Measurements from ENCODE around the gene COL16A1. TPM values are rescaled to one million over a fixed set of nuclear protein-coding genes. Genes with fewer than 3 reads are reported as not detected.

COL16A1 gene
- total and polyA plus RNA-seq, 2 of the 13 experiments (the other 11 are each of a cell fraction or from before 2014, with no cell fraction given): 4.3 to 12.2 TPM

DNA sequence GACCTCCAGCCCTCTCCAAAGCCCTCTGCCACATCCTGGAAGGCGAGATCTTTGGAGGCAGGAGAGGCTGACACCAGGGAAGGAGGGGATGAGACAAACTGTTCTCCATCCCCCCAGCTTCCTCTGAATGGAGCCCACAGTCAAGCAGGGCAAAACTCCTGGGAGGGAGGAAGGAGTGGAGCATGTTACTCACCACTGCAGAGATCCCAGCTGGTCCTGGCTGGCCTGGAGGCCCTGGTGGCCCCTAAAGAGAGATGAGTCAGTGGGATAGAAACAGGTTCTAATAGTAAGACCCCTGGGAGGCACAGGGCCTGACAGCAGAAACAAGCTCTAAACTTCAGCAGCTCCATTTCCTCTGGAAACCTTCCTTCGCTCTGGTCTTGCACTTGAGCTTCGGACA lies 45.1 kb downstream of the COL16A1 start:
- no peak for DNase-seq (ENCODE audit: low spot score)
- TF ChIP-seq CCDC6 (CRISPR knock-in tag; IDR thresholded peaks at IDR 0.05): no peak
- TF ChIP-seq FOSL1 (CRISPR knock-in tag; IDR thresholded peaks at IDR 0.05; ENCODE audit: borderline replicate concordance): no peak
- intact Hi-C loops (cut with micrococcal nuclease; ENCODE audit: unreplicated experiment): no loop called here
- Histone ChIP-seq H3K27ac (ENCODE audit: extremely low read length, insufficient read depth, low read length) (no peak overlapping the region), H3K4me1 (ENCODE audit: insufficient read depth, low read length) (no peaks in the 10 kb centered on the region), H3K9ac (ENCODE audit: insufficient read depth, low read depth, low read length) (no peak overlapping the region), H3K36me3 (replicated peaks in 1 of 2; ENCODE audit: control insufficient read depth in 1 of 2, insufficient read depth in 2 of 2, low read length in 2 of 2) (no peaks in the 10 kb centered on the region), H3K4me3 (replicated peaks in 1 of 3; ENCODE audit: insufficient read depth in 1 of 3, low read depth in 2 of 3, low read length in 3 of 3) (no peak overlapping the region), H4K20me1 (ENCODE audit: insufficient read depth, low read length) (no peaks in the 10 kb centered on the region), H3K79me2 (ENCODE audit: insufficient read depth, low read length) (no peaks in the 10 kb centered on the region), H3K4me2 (ENCODE audit: low read depth, low read length) (no peak overlapping the region), H3K27me3 (ENCODE audit: control insufficient read depth in 1 of 2, insufficient read depth in 2 of 2, low read length in 2 of 2) (no peaks in the 10 kb centered on the region), H2AFZ (ENCODE audit: low read length) (no peak overlapping the region), H3K9me3 (ENCODE audit: low read length) (no peaks in the 10 kb centered on the region)
- POLR2A ChIA-PET: interaction anchor here (1.2 kb wide), 1 partner anchor 14 kb away, joined by 3 read pairs; the partner anchor contains the start of gene PEF1
- no peak for FAIRE-seq
- CTCF ChIA-PET (ENCODE audit: low intra/inter-chr PET ratio, low total read pairs): no interaction called here
- in situ Hi-C loops (cut with HindIII; ENCODE audit: extremely low pct_ligation_motif_present, low pct_unique_long_range_greater_than_20kb): no loop called here
- BruUV-seq (replicated peaks): no TSS peak
- ATAC-seq: no peak
- 44% methylated on average over 1 of the region's 3 CpGs for WGBS (ENCODE audit: low lambda C conversion rate)

DNA sequence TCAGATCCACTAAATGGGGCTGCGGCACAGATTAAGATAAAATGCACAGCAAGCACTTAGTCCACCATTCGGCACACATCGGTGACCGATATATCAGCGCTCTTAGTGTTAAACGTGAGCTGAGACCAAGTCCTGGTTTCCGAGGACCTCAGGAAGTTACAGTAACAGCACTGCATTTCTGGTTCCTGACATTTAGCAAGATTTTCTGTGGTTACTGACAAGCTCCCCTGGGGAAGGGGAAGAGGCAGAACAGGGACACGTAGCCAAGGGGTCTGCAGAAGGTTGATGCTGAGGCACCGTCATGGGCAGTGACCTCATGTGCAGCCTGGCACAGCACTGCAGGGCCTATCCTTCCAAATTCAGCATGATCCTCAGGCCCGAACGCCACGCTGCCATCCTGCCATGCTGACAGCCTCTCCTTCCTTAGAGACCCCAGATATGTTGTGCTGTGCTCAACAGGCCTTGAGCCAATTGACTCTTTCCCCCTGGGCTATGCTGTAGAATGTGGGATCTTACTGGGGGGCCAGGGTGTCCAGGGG lies 45.8 kb downstream of the COL16A1 start:
- ATAC-seq: no peak
- 95% methylated on average over 9 of the region's 12 CpGs for WGBS (ENCODE audit: low lambda C conversion rate)
- DNase-seq (ENCODE audit: low spot score): no peak
- ChIA-PET POLR2A (interaction anchor here (1.2 kb wide), 1 partner anchor 13 kb away, joined by 3 read pairs; the partner anchor contains the start of gene PEF1), CTCF (ENCODE audit: low intra/inter-chr PET ratio, low total read pairs) (no interaction called here)
- no TSS peak for BruUV-seq (replicated peaks)
- no peaks in the 10 kb centered on the region for H3K9me3 ChIP-seq (ENCODE audit: low read length)
- no peaks in the 10 kb centered on the region for H3K79me2 ChIP-seq (ENCODE audit: insufficient read depth, low read length)
- no peak for TF ChIP-seq ZNF7 (CRISPR knock-in tag; IDR thresholded peaks at IDR 0.05)
- TF ChIP-seq, protein P1, sequence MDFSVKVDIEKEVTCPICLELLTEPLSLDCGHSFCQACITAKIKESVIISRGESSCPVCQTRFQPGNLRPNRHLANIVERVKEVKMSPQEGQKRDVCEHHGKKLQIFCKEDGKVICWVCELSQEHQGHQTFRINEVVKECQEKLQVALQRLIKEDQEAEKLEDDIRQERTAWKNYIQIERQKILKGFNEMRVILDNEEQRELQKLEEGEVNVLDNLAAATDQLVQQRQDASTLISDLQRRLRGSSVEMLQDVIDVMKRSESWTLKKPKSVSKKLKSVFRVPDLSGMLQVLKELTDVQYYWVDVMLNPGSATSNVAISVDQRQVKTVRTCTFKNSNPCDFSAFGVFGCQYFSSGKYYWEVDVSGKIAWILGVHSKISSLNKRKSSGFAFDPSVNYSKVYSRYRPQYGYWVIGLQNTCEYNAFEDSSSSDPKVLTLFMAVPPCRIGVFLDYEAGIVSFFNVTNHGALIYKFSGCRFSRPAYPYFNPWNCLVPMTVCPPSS (IDR thresholded peaks at IDR 0.05): no peak
- H3K4me2 ChIP-seq (ENCODE audit: low read depth, low read length): no peak overlapping the region
- no peak for FAIRE-seq
- no peaks in the 10 kb centered on the region for H3K36me3 ChIP-seq (replicated peaks in 1 of 2; ENCODE audit: control insufficient read depth in 1 of 2, insufficient read depth in 2 of 2, low read length in 2 of 2)
- H3K27me3 ChIP-seq (ENCODE audit: control insufficient read depth in 1 of 2, insufficient read depth in 2 of 2, low read length in 2 of 2): no peaks in the 10 kb centered on the region
- intact Hi-C loops (cut with micrococcal nuclease; ENCODE audit: unreplicated experiment): no loop called here
- H3K4me1 ChIP-seq (ENCODE audit: insufficient read depth, low read length): no peaks in the 10 kb centered on the region
- in situ Hi-C loops (cut with HindIII; ENCODE audit: extremely low pct_ligation_motif_present, low pct_unique_long_range_greater_than_20kb): no loop called here
- no peak overlapping the region for H2AFZ ChIP-seq (ENCODE audit: low read length)
- no peak overlapping the region for H3K27ac ChIP-seq (ENCODE audit: extremely low read length, insufficient read depth, low read length)
- no peak overlapping the region for H3K9ac ChIP-seq (ENCODE audit: insufficient read depth, low read depth, low read length)
- no peaks in the 10 kb centered on the region for H4K20me1 ChIP-seq (ENCODE audit: insufficient read depth, low read length)
- H3K4me3 ChIP-seq (replicated peaks in 1 of 3; ENCODE audit: insufficient read depth in 1 of 3, low read depth in 2 of 3, low read length in 3 of 3): no peak overlapping the region
